A549 treated with CORT108297 at 1 μM for 4 hours (cell line): ENCODE data around the gene RTL9. TPM values are rescaled to one million over a fixed set of nuclear protein-coding genes. Genes with fewer than 3 reads are reported as not detected.

ENCODE experiments used
- total RNA-seq: library from RNA; stranded (reverse); fragments of 200-300 nt; extraction: Qiagen RNA extraction; gene quantifications from 5 replicates; pipeline ENCODE4 v1.2.3, GENCODE V29; 2022

RTL9 gene
- 0.05 to 0.08 TPM (median 0.06 TPM) in 5 replicates for total RNA-seq

GRCh38 chrX:110358548-110358947 is at the start of gene RTL9:
RTL9 (plus strand) TSS chrX:110358848; CDS start chrX:110450618, 91,770 bp downstream.

GRCh38 chrX:110317820-110318663 is 40.6 kb upstream of the RTL9 start, which contains the start of gene AMMECR1:
AMMECR1 (minus strand) TSS chrX:110318085; CDS start chrX:110318071, 14 bp downstream.

Other genes with a start within 250 kb of the RTL9 start
- 6.3 to 7.1 TPM (median 6.5 TPM) in 5 replicates for gene AMMECR1, start 40.8 kb upstream of the RTL9 start, total RNA-seq